ENCODE measurements around the gene EEFSEC. TPM values are rescaled to one million over a fixed set of nuclear protein-coding genes. Genes with fewer than 3 reads are reported as not detected.

EEFSEC gene
- total RNA-seq, 1 donor from 2014 or later = 15.3 TPM

- Histone ChIP-seq H3K9me3 (peaks cover under 1% of the 10 kb centered on the region), H3K27ac (no peak overlapping the region), H3K4me3 (no peak overlapping the region), H3K36me3 (no peaks in the 10 kb centered on the region), H3K4me1 (no peaks in the 10 kb centered on the region), H3K27me3 (no peaks in the 10 kb centered on the region)
- no peak for TF ChIP-seq CTCF (IDR thresholded peaks at IDR 0.05)
- no peak for ATAC-seq
- no peak for DNase-seq
- intact Hi-C loops (cut with DNase I) = no loop called here
Measured at GRCh38 chr3:128228366-128228910, 75.2 kb downstream of the EEFSEC start.

DNA sequence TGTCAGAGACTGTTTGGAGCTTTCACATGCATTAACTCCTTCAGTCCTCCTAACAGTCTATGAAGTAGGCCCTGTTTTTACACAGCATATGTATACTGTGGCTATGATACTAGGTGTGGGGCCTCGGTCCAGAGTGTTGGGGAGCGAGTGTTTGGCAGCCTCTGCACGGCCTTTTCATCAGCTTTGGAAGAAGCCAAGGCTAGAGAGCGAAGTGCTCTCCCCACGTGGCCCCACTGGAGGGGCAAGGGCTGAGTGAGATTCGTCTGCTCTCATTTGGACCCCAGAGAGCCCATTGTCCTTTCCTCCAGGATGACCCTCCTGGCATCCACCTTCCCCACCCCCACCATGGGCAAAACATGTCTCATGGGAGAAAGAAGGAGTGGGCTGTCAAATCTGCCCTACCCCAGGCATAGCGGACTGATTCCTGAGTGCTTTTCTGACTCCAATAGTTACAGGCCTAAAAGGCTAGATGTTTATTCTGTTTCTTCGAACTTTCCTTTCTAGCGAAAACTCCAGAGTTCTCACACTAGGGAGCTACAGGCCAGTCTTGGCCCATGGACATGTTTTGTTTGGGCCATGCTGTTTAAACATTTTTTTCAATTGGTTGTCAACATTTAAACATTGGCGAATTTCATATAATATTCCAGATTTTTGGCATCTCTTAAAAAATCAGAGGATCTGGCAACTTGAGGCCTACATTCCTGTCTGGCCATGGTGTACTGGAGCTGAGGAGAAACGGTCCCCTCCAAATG lies 76.0 kb downstream of the EEFSEC start:
- TF ChIP-seq CTCF (IDR thresholded peaks at IDR 0.05) = no peak
- Histone ChIP-seq H3K27ac (no peak overlapping the region), H3K27me3 (no peaks in the 10 kb centered on the region), H3K4me3 (no peak overlapping the region), H3K36me3 (no peaks in the 10 kb centered on the region), H3K4me1 (no peaks in the 10 kb centered on the region), H3K9me3 (no peaks in the 10 kb centered on the region)
- intact Hi-C loops (cut with DNase I) = no loop called here
- ATAC-seq = no peak
- no peak for DNase-seq

GRCh38 chr3:128231606-128232005 lies 78.3 kb downstream of the EEFSEC start:
- Histone ChIP-seq H3K36me3 (no peaks in the 10 kb centered on the region), H3K9me3 (no peaks in the 10 kb centered on the region), H3K4me3 (no peak overlapping the region), H3K27me3 (no peaks in the 10 kb centered on the region), H3K27ac (no peak overlapping the region), H3K4me1 (no peaks in the 10 kb centered on the region)
- DNase-seq (no peak), ATAC-seq (no peak)
- intact Hi-C loops (cut with DNase I) = no loop called here
- no peak for TF ChIP-seq CTCF (IDR thresholded peaks at IDR 0.05)

DNA sequence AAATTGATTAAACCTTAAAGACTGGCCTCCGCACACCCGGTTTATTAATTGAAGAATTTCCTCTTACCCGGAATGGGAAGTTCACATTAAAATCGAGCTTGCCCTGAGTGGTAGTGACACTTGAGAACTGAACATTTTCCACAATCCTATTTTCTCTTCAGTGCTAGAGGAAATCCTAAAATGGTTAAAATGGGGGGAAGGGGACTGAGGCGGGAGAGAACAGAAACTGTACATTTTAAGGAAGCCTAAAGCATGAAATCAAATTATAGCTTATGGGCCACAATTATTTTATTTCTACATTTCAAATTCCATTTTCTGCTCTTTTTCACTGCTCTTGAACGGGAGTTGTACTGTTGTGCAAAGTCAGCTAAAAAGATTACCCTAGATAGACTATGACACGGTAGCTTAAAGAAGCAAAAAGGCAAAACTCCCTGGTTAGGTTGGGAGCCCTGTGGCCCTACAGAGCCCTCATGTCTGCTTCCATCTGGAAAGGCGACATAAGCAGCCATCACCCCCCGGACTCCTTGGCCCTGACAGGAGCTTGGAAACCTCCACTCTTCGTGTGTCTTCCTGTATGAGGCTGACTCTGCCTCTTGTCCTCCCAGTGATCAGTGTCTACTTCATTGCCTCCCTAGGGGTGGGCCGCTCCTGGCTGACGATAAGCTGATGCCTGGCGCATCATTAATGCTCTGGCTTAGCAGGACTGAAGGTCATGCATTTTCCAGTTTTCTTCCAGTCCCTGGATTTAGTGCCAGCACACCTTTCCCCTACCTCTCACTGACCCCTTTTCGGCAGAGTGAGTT lies 79.3 kb downstream of the EEFSEC start:
- Histone ChIP-seq H3K36me3 (no peaks in the 10 kb centered on the region), H3K27me3 (no peaks in the 10 kb centered on the region), H3K4me3 (no peak overlapping the region), H3K9me3 (no peaks in the 10 kb centered on the region), H3K27ac (no peak overlapping the region), H3K4me1 (no peaks in the 10 kb centered on the region)
- no peak for TF ChIP-seq CTCF (IDR thresholded peaks at IDR 0.05)
- intact Hi-C loops (cut with DNase I) = no loop called here
- DNase-seq (no peak), ATAC-seq (no peak)

GRCh38 chr3:128235207-128235926 lies 82.1 kb downstream of the EEFSEC start:
- DNase-seq (no peak), ATAC-seq (no peak)
- no peaks in the 10 kb centered on the region for H3K27me3 ChIP-seq
- H3K36me3 ChIP-seq = no peaks in the 10 kb centered on the region
- TF ChIP-seq CTCF (IDR thresholded peaks at IDR 0.05) = no peak
- intact Hi-C loops (cut with DNase I) = no loop called here
- no peak overlapping the region for H3K4me3 ChIP-seq
- no peaks in the 10 kb centered on the region for H3K4me1 ChIP-seq
- H3K9me3 ChIP-seq = no peaks in the 10 kb centered on the region
- no peak overlapping the region for H3K27ac ChIP-seq

Data from upper lobe of right lung (tissue), 1 donor.